Endodermal cell (in vitro differentiated cells): ENCODE data around the gene UQCRQ. TPM values are rescaled to one million over a fixed set of nuclear protein-coding genes. Genes with fewer than 3 reads are reported as not detected.

Source experiments
- DNase-seq: peaks from one replicate; pipeline ENCODE4 v3.0.0-alpha.2; 2017
- H3K27ac ChIP-seq: 2 replicates; pipeline ENCODE4 v1.5.1; 2013; ENCODE audit warnings: mild to moderate bottlenecking, low read depth, low read length, moderate library complexity
- H3K27me3 ChIP-seq: 2 replicates; pipeline ENCODE4 v1.6.1; 2013; ENCODE audit warnings: mild to moderate bottlenecking, low read length, moderate library complexity; ENCODE audit not compliant: insufficient read depth, control insufficient read depth, poor library complexity, severe bottlenecking
- H3K36me3 ChIP-seq: 2 replicates; pipeline ENCODE4 v1.7.0; 2013; ENCODE audit warnings: mild to moderate bottlenecking, low read length, moderate library complexity; ENCODE audit not compliant: control insufficient read depth, insufficient read depth
- H3K4me1 ChIP-seq: one replicate; pipeline ENCODE4 v1.7.0; 2013; ENCODE audit warnings: low read length; ENCODE audit not compliant: control insufficient read depth, insufficient read depth
- H3K4me3 ChIP-seq: 2 replicates; pipeline ENCODE4 v1.5.1; 2013; ENCODE audit warnings: mild to moderate bottlenecking, low read length, moderate library complexity
- H3K9ac ChIP-seq: 2 replicates; pipeline ENCODE4 v1.6.1; 2013; ENCODE audit warnings: mild to moderate bottlenecking, low read length, moderate library complexity; ENCODE audit not compliant: poor library complexity, severe bottlenecking; ENCODE audit errors: extremely low read depth
- H3K9me3 ChIP-seq: 2 replicates; pipeline ENCODE4 v1.6.1; 2013; ENCODE audit warnings: mild to moderate bottlenecking, low read length, moderate library complexity; ENCODE audit not compliant: control insufficient read depth
- H3K27ac Mint-ChIP-seq: 2 replicates; pipeline ENCODE4 v1.8.0; 2020; ENCODE audit warnings: mixed read lengths
- H3K27me3 Mint-ChIP-seq: 2 replicates; pipeline ENCODE4 v1.8.0; 2021; ENCODE audit warnings: mild to moderate bottlenecking, mixed read lengths; ENCODE audit not compliant: insufficient read depth
- H3K36me3 Mint-ChIP-seq: 2 replicates; pipeline ENCODE4 v1.8.0; 2020; ENCODE audit warnings: low read depth, mixed read lengths
- H3K4me1 Mint-ChIP-seq: 2 replicates; pipeline ENCODE4 v1.8.0; 2020; ENCODE audit warnings: mixed read lengths
- H3K4me3 Mint-ChIP-seq: 2 replicates; pipeline ENCODE4 v1.8.0; 2020; ENCODE audit warnings: mild to moderate bottlenecking, moderate library complexity, mixed read lengths
- H3K9me3 Mint-ChIP-seq: 2 replicates; pipeline ENCODE4 v1.8.0; 2020; ENCODE audit warnings: mild to moderate bottlenecking, mixed read lengths
- CTCF ChIP-seq: fragments of 200-600 bp; sonication (generic); conservative IDR thresholded peaks from 2 replicates; pipeline ENCODE4 v1.5.0; 2021; ENCODE audit warnings: antibody characterized with exemption, mild to moderate bottlenecking
- WGBS, 2 experiments: methylation state at CpG; one replicate each; pipeline versions ENCODE4 v1.1.5 to v1.1.7; 2013; ENCODE audit warnings: missing lambda C conversion rate in 2 of 2, mixed read lengths in 1 of 2; ENCODE audit not compliant: insufficient coverage in 1 of 2, insufficient read length in 1 of 2; 5-methylcytosine and 5-hydroxymethylcytosine counted together
- total RNA-seq, 2 donors: library from RNA; stranded (reverse); fragmentation: NEBNext Ultra II Directional in 1 of 2; extraction: Animal tissue kit (Norgen Biotek cat#: 25700) in 1 of 2; gene quantifications; 2 replicates in 1 of 2; 3 replicates in 1 of 2; pipeline ENCODE4 v1.2.1, GENCODE V29; 2021

Gene UQCRQ
- total RNA-seq, 2 donors from 2014 or later: 261 to 286 TPM

DNA sequence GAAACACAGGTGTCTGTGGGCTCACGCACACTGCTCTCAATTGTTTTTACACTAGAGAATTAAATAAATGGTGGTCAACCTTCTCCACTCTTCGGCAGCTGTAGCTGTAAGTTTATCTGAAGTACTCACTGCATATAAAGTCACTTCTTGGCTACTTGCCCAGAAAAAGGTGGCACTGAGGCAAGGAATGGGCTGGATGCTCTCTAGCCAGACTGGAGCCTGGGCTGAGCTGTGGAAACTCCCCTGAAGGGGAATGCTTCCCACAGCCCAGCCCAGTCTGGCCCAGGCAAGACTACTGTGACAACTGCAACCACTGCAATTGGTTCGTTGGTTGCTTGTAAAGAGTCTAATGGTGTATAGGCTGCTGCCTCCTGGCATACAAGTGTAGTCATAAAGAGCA lies 11.5 kb downstream of the UQCRQ start:
- H3K27ac Mint-ChIP-seq: no peak overlapping the region
- H3K4me1 Mint-ChIP-seq: no peaks in the 10 kb centered on the region
- no peaks in the 10 kb centered on the region for H3K4me1 ChIP-seq
- no peaks in the 10 kb centered on the region for H3K27me3 ChIP-seq
- H3K9me3 ChIP-seq: no peaks in the 10 kb centered on the region
- H3K4me3 Mint-ChIP-seq: no peak overlapping the region
- H3K36me3 Mint-ChIP-seq: peaks cover 54% of the 10 kb centered on the region
- no peak for DNase-seq
- H3K9me3 Mint-ChIP-seq: no peaks in the 10 kb centered on the region
- no peak overlapping the region for H3K4me3 ChIP-seq
- H3K9ac ChIP-seq: no peak overlapping the region
- no peak for TF ChIP-seq CTCF
- H3K36me3 ChIP-seq: peaks cover 96% of the 10 kb centered on the region
- no peak overlapping the region for H3K27ac ChIP-seq
- no peaks in the 10 kb centered on the region for H3K27me3 Mint-ChIP-seq
- WGBS, 2 experiments: 94 to 95% methylated on average over 3 of the region's 3 CpGs

GRCh38 chr5:132883261-132883834 lies 16.9 kb downstream of the UQCRQ start:
- H3K4me3 ChIP-seq: no peak overlapping the region
- no peak overlapping the region for H3K9ac ChIP-seq
- Mint-ChIP-seq H3K4me3 (no peak overlapping the region), H3K4me1 (no peaks in the 10 kb centered on the region), H3K36me3 (peaks cover 75% of the 10 kb centered on the region), H3K27ac (no peak overlapping the region), H3K27me3 (no peaks in the 10 kb centered on the region), H3K9me3 (no peaks in the 10 kb centered on the region)
- peaks cover 7% of the 10 kb centered on the region for H3K4me1 ChIP-seq
- TF ChIP-seq CTCF: peak; percentile 77
- H3K9me3 ChIP-seq: no peaks in the 10 kb centered on the region
- peak; percentile 66 for DNase-seq
- H3K36me3 ChIP-seq: peaks cover 98% of the 10 kb centered on the region
- no peak overlapping the region for H3K27ac ChIP-seq
- 83% methylated on average over 2 of the region's 2 CpGs for WGBS, 2 experiments
- no peaks in the 10 kb centered on the region for H3K27me3 ChIP-seq

- Mint-ChIP-seq H3K4me1 (no peaks in the 10 kb centered on the region), H3K9me3 (no peaks in the 10 kb centered on the region), H3K4me3 (no peak overlapping the region), H3K27me3 (no peaks in the 10 kb centered on the region), H3K36me3 (peaks cover 72% of the 10 kb centered on the region), H3K27ac (no peak overlapping the region)
- Histone ChIP-seq H3K9ac (no peak overlapping the region), H3K4me1 (peaks cover 7% of the 10 kb centered on the region), H3K36me3 (peaks cover 98% of the 10 kb centered on the region), H3K4me3 (no peak overlapping the region), H3K27ac (no peak overlapping the region), H3K9me3 (no peaks in the 10 kb centered on the region), H3K27me3 (no peaks in the 10 kb centered on the region)
- WGBS, 2 experiments: 74 to 100% methylated on average over 1 of the region's 2 CpGs
- DNase-seq: no peak
- no peak for TF ChIP-seq CTCF
These were observed 18.1 kb downstream of the UQCRQ start for GRCh38 chr5:132884548-132884947.
